ENCODE measurements around the gene MYH7.
"Not testable (repeated sequence)": the region's sequence is repeated elsewhere in the genome, so short reads cannot be mapped to it uniquely, and the experiment has no call there.

The MYH7 gene

DNA sequence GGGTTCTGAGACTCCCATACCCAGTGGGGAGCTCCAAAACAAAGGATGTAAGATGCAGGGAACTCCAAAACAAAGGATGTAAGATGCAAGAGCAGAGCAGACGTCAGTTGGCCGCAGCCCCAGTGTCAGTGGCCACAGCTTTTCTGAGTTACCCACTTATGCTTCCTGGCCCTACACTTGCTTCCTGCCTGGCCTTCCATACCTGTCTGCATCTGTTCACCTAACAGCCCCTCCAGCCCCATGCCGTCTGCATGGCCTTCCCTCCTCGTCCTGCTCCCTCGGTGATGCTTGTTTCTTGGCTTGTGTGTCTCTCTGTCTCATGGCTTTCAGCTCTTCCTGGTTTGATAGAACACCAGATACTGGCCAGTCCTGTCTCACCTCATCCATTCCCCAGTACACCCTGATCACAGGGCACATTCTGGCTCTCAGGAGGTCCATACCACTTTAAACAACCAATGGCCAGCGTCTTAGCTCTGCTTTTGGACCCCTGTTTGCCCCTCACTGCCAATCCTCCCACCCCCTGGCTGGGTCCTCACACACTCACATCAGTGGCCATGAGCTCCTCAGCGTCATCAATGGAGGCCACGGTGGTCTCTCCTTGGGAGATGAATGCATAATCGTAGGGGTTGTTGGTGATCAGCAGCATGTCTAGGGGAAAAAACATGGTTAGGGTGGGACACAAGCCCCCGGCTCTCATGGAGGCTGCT lies 5.3 kb downstream of the MYH7 start:
- DNase-seq: no peak

DNA sequence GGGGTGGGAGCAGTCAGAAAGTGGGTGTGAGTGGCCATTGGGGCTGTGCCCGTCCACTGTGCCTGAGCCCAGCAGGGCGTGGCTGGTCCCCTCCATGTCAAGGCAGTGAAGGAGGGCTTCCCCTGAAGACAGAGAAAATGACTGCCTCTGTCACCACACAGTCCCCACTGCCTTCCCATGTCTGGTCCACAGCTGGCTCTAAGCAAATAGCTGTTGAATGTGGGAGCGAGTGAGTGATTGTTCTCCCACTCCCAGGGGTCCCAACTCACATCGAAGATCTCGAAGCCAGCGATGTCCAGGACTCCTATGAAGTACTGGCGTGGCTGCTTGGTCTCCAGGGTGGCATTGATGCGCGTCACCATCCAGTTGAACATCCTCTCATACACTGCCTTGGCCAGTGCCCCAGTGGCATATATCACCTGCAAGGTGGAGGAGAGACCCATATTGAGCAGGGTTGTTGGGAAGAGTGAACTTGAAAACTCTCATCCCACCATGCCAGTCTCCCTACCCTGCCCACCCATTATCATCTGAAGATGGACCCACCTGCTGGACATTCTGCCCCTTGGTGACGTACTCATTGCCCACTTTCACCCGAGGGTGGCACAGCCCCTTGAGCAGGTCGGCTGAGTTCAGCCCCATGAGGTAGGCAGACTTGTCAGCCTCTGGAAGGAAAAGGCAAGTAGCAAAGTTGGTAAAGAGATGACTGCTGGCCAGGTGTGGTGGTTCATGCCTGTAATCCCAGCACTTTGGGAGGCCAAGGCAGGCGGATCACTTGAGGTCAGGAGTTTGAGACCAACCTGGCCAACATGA lies 6.6 kb downstream of the MYH7 start:
- DNase-seq: no peak

DNA sequence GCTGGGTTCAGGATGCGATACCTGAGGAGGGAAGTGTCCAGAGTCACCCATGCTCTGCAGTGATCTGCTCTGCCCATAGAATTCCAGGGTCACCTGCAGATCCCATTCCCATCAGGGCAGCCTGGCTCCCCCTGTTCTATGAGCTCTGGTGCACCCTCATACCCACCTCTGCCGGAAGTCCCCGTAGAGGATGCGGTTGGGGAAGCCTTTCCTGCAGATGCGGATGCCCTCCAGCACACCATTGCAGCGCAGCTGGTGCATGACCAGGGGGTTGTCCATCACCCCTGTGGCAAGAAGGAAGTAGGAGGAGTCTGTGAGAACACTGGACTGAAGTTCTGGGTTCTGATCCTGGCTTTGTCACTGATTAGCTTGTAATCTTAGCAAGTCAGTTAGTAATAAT lies 9.7 kb downstream of the MYH7 start:
- not testable (repeated sequence) for DNase-seq

DNA sequence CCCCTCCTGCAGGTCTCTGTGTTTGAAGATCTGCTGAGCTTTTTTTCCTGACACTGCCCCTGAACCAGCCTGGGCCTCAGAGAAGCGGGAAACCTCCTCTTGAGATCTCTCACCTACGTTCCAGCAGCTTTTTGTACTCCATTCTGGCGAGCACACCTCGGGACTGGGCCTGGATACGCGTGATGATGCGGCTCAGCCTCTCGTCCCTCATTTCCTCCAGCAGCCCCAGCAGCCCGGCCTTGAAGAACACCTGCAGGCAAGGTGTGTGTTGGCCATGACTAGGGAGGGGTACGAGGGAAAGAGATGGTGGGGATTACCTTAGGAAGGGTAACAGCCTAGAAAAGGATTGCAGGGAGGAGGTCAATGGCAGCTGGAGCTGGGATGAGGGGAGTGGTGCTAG lies 10.3 kb downstream of the MYH7 start:
- no peak for DNase-seq

DNA sequence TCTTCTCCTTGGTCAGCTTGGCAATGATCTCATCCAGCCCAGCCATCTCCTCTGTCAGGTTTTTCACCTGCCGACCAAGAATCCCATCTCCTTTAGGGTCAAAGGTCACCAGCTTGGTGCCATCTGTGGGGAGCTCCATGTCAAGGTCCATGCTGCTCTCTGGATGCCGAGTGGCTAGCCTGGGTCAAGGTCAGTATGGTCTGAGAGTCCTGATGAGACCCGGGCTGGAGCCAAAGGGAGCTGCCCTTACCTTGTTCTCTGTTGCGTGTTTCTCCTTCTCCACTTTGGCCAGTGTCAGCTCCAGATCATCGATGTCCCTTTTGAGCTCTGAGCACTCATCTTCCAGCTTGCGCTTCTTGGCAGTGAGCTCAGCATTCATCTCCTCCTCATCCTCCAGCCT lies 11.8 kb downstream of the MYH7 start:
- no peak for DNase-seq

DNA sequence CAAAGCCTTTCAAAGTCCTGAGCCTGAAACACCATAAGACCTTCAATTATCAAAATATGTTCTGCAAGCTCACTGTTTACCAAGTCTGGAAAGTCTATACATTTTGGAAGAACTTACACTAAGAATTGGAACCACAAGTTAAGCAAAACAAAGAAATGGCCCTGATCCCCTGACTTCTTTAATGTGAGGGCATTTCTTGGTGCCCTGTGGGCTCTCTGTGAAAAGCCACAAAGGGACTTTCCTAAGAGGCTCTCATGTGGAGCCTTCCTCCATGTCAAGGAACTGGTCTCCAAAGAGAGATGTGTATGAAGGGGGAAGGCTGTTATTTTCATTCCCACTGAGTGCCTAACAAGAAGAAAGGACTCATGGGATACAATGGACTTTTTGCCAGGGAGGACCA lies 13.9 kb downstream of the MYH7 start:
- DNase-seq: no peak

DNA sequence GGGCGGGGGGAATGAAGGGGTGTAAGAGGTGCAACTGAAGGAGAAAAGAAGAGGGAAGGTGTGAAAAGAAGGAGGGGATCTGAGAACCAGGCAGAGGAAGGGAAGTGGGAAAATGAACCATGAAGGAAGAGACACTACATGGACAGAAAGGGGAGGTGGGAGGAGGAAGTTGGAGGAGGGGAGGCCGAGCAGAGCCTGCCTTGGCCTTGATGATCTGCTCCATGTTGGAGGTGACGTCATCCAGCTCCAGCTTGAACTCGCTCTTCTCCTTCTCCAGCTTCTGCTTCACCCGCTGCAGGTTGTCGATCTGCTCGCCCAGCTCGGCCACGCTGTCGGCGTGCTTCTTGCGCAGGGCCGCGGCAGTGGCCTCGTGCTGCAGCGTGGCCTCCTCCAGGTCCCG lies 15.8 kb downstream of the MYH7 start:
- not testable (repeated sequence) for DNase-seq

DNA sequence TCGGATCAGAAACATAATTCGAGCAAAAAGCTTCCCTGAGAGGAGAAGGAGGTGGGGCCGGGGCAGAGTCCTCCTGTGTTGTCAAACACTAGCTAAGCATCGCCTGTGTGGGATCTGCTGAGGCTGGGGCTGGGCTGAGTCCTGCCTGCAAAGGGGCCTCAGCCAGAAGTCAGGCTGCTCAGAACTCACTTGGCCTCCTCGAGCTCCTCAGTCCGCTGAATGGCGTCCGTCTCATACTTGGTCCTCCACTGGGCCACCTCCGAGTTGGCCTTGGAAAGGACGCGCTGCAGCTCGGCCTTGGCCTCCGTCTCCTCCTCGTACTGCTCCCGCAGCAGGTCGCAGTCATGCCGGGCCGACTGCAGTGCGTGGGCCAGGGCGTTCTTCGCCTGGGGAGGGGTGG lies 17.4 kb downstream of the MYH7 start:
- no peak for DNase-seq

DNA sequence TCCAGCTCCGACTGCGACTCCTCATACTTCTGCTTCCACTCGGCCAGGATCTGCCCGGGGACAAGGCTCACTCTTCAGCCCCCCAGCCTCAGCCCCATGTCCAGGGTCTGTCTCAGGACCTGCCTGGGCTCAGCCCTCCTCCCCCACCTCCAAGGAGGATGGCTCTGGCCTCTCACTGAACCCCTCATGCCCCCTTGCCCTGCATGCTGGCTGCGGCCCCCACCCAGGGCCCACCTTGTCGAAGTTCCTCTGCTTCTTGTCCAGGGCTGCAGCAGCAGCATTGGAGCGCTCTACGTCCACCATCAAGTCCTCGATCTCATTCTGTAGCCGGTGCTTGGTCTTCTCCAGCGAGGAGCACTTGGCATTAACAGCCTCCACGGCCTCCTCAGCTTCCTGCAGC lies 18.2 kb downstream of the MYH7 start:
- DNase-seq: not testable (repeated sequence)

DNA sequence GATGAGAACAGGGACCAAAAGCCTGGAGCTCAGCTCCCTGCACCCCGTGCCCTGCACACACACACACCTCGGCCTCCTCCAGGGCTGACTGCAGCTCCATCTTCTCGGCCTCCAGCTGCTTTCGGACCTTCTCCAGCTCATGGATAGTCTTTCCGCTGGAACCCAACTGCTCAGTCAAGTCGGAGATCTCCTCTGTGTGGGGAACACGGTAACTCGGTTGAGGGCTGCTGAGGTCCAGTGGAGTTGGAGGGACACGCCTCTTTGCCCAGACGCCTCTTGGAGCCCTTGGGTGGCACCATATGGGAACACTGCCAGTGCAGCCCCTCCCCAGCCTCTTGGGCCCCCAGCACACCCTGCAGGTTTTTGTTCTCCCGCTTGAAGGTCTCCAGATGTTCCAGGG lies 18.7 kb downstream of the MYH7 start:
- DNase-seq: no peak

DNA sequence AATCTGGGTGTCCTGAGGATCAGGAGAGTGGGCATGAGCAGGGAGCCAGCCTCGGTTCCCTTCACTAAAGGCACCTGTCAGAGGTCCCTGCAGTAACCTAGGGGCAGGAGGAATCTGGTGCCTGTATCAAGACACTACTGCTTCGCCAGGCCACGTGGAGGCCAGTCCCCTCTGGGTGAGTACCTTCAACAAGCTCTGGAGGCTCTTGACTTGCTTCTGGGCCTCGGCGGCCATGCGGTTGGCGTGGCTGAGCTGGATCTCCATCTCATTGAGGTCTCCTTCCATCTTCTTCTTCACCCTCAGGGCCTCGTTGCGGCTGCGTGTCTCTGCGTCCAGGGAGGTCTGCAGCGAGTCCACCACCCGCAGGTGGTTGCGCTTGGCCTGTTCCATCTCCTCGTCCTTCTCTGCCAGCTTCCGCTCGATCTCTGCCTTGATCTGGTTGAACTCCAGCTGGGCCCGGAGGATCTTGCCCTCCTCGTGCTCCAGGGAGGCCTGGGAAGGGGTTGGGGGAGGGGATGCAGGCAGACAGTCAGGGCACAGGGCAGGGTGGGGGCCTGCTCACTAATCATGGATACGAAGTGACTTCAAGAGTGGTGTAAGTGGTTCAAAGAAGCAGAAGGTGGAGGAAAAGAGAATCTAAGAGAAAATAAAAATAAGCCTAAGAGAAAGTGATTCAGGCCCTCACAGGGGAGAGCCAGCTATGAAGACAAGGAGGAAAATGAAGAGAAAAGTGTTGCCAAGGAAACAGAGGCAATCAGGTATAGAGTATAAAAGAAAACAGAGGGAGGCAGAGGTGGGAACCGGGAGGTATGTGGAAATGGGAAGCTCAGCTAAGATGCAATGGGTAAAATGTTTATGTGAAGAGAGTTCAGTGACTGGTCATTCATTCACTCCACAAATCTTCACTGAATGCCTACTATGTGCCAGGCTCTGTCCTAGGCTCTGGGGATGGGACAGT lies 19.4 kb downstream of the MYH7 start:
- no peak for DNase-seq

DNA sequence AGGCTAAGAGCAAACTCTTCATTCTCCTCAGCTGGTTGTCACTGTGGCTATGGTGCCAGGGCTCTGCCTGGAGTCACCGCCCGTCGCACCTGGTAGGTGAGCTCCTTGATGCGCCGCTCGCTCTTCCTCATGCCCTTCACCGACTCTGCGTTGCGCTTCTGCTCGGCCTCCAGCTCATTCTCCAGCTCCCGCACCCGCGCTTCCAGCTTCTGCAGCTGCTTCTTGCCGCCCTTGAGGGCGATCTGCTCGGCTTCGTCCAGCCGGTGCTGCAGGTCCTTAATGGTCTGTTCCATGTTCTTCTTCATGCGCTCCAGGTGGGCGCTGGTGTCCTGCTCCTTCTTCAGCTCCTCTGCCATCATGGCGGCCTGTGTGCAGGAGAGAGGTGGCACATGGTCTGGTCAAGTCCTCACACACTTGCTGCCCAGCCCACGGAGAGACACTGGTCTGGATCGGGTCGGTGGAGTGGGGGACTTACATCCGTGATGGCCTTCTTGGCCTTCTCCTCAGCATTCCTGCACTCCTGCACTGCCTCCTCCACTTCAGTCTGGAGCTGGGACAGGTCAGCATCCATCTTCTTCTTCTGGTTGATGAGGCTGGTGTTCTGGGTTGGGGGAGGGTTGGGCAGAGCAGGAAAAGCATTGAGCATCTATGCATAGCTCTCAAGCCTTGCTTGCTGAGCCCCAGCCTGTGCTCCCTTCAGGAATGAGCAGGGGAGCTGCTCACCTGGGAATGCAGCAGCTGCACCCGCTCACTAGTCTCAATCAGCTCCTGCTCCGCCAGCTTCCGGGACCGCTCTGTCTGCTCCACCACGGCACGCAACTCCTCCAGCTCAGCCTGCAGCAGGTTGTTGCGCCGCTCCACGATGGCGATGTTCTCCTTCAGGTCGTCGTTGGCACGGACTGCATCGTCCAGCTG lies 20.3 kb downstream of the MYH7 start:
- DNase-seq: no peak

DNA sequence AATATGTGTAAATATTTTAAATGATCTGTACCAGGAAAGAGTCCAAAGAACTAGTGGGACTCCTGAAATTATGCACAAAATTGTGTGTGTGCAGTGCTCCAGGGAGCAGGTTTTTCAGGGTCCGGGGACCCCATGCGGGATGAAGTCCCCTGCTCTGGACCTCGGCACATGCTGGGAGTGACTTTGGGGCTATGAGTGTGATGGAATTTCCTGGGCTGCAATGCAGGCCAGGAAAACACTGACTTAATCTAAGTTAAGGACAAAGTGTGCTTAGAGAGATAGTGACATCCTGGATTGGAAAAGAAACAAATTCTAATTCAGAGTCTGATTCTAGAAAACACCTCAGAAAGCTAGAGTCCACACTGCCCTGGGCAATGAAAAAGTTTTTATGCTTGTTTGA lies 21.2 kb downstream of the MYH7 start:
- DNase-seq: no peak

DNA sequence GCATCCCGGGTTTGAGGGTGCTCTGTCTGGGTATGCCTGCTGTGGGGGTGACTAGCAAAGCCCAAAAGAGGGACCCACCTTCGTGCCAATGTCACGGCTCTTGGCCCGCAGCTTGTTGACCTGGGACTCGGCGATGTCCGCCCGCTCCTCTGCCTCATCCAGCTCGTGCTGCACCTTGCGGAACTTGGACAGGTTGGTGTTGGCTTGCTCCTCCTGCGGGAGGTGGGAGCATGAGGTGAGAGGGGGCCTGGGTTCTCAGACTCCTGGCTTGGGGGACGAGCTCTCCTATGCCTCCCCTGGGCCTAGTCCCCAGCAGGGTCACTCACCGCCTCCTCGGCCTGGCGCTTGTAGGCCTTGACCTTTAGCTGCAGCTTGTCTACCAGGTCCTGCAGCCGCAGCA lies 21.8 kb downstream of the MYH7 start:
- DNase-seq: no peak

DNA sequence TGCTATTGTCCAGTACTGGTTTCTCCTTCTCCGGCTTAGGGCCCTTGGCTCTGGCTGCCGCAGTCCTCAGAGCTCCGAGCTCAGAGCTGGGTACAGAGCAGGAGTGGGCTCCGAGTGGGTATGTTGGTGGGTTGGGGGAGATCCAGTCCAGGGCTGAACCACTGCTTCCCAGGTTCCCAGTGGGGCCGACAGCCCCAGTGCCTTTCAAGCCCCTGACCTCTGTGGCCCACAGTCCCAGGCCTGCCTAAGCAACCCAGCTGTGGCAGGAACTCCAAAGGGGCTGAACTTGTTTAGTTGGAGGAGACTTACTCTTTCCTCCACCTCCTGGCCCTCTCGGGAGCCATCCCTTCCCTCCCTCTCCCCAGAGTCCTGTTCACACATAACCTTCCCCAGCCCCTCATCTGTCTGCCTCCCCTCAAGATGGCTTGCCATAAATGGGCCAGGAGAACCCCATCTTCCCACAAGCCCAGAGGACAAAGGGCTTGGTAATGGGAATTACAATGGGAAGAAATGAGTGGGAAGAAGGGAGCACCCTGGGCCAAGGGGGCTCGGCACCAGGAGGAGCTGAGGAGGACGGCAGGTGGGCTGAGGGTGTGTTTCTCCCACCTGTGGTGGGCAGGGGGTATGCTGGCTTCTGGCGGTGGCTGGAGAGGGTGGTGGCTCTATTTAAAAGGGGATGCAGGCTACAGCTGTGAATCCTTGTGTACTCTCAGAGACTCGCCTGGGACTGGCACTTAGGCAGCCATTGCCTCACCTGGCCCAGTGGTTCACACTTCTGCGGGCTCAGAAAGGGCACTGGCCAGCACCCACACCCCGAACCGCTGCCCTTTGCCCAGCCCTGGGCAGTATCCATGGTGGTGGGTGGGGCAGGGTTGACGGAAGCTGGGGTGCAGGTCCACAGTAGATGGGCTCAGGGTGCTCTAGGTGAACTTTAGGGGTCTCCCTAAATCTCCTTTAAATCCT lies 23.6 kb downstream of the MYH7 start:
- no peak for DNase-seq

DNA sequence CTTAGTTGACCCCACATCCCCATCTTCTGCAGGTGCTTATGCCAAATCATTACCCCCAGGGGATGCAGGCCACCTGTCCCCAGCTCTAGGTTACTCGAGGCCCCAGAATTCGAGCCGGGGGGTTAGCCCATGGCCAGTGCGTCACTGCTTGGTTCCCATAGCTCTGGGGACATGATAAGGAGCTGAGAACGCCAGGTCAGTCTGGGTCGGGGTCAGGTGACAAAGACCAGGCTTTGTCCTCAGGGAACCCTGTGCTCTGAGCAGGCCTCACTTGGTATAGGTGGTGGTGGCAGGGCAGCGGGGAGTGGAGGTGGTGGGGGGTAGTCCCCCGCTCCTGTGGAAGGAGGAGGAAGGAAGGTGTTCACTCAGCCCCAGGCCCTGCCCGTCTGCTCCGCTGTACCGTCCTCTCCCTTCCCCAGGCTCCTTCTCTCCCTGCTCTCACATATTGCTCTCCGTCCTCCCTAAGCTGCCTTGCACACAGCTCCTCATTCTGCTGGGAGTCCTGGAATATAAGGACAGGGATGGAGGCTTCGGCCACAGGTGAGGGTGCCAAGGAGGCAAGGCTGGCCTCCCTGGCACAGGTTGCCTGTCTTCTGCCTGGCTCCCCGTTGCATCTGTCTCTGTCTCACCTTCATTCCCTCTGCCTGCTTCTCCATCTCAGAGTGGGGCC lies 25.4 kb downstream of the MYH7 start:
- DNase-seq: no peak

DNA sequence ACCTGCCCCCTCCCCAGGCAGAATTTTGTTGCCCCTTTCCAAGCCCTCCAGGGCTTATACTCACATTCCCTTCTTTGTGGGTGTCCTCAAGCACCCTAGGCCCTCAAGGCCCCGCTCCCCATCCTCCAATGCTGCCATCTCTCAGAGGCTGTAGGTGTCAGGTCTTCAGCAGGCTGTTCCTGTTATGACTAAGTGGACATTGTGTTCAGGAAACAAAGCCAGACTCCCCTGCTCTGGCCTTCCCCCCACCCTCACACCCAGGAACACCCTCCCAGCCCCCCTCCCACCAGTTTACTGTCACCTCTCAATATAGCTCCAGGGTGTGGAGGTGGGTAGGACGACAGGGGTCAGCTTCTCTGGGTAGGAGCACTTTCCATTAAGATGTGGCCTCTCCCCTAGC lies 26.0 kb downstream of the MYH7 start:
- DNase-seq: no peak

DNA sequence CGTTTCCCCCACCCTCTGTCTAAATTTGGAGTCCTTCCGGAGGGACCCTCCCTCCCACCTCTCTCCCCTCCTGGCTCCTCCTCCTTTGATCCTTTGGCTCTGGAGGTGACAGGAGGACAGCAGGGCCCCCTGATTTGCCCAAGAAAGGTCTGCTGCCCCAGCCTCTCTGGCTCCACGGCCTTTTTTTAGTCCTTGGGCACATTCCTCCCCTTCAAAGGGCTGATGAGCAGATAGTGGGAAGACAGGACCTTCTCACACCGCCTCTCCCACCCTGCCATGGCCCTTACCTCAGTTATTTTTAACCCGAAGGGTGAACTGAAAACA lies 27.2 kb downstream of the MYH7 start:
- no peak for DNase-seq

DNA sequence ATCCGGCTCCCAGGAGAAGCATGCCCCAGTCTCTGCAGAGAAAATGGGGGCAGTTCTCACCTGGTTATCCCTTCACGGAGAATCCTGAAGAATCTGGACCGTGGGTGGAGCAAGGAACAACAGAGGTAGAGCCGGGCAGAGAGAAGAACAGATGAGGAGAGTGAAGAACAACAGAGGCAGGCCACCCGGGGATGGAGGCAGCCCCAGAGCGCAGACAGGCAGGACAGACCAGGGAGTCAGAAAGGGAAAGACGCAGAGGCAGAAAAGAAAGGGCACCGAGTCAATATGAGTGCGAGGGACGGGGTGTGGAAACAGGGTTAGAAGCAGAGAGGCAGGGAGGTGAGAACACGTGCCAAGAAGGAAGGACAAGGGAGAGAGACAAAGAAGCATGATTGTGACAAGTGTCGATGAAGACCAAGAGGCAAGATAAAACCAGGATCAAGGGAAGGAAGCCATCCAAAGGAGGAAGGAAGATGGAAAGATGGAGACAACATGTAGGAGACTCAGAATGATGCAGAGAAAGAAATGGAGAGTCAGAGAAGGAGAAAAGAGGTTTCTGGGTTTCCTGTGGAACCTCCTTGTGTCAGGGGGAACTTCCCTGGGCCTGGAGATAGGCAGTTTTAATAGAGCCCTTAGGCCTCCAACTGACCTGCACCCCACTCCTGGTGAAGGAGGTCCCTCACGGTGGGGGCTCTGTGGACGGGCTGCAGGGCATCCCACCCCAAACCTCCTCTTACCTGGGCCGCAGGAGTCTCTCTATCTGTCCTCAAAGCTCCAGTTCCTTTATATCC lies 27.7 kb downstream of the MYH7 start, which contains the start of gene MYH6:
Gene MYH6, minus strand, starts transcription at position 758 of the 791 bp plus-strand sequence. CDS start 1,050 bp downstream, outside the sequence.
- DNase-seq: no peak

All from NK-92 treated with Interleukin-12 subunit alpha and Interleukin-12 subunit beta, amount 100 ng/mL, for 24 hours (cell line).